ENCODE data around the gene TMEM107.
"Not testable (repeated sequence)": the region's sequence is repeated elsewhere in the genome, so short reads cannot be mapped to it uniquely, and the experiment has no call there.

The TMEM107 gene

DNA sequence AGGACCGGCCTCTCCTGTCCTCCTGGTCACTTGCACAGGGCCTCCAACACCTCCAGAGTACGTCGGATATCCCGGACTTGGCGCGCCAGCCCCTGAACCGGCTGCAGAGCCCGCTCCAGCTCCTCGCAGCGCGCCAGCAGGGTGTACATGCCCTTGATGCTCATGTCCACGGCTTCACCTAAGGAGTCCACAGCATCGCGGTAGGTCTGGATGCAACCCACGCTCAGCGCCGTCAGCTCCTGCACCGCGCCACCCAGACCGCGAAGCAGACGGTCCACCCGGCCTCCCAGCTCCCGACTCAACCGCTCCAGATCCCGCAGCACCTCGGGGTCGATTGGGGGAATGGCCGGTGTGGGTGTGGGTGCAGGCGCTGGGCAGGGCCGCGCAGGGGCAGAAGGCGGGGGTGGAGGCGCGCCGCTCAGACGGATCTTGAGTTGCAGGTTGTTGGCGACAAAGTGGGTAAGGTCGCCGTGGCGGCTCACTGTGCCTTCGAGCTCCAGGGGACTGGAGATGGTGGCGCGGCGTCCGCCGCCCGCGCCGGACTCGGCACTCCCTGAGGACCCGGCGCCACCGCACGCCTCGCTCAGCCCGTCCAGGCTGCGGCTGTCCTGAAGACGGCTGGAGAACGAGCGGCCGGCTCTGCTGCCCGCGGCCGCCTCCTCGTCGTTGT, 13.0 kb upstream of the TMEM107 start:
- DNase-seq, result no peak

DNA sequence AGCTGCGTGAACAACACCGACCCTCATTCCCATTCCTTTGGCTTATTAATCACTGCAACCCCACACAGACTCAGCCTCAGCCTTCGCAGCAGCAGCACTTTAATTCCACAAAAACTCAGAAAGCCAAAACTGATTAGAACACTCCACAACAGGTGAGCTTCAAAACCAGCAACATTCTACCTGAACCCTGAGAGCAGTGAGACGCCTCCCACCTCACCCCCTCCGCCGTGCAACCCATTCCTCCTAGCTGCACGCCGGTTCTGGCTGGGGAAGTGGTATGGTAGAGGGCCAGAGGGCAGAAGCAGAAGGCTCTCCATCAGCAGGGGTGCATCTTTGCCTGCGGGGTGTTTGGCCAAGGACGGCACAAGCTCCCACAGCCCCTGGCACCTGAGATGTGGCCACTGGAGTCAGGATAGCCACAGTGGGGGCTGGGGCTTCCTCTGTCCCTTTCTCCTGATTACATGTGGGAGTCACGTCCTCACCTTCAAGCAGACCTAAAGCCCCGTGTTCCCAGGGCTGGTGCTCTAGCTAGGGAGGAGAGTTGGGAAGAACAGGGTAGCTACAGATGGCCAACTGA, 12.2 kb upstream of the TMEM107 start:
- DNase-seq, result no peak

DNA sequence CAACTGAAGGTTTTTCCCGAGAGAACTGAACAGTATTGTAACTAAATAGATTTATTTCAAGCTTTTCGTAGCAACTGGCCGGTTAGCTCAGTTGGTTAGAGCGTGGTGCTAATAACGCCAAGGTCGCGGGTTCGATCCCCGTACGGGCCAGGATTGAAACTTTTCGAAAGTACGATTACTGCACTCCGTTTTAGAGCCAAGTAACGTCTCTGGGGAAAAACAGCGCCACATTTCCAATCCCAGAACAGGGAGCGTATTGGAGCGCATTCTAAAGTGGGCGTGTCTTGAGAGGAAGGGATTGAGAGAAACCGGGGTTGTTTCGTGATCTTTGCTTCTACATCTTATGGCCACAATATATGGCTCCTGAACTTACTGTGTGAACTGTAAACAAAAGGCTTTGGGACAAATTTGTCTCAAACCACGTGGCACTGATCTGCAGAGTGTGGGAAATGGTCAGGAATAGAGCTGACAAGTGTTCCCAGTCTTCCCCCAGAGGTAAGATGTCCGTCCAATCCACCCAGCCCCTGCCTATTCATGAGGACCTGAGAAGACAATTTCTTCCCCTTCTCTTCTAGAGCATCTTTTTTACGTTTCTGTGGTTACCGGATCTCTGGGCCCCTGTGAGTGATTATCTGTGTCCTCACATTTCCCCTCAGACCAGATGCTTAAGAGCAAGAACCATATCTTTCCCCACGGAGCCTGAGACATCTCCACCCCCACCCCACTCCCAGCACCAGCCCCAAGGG, 11.5 kb upstream of the TMEM107 start:
- peak in 1 of 2 experiments; percentile 82 for DNase-seq

DNA sequence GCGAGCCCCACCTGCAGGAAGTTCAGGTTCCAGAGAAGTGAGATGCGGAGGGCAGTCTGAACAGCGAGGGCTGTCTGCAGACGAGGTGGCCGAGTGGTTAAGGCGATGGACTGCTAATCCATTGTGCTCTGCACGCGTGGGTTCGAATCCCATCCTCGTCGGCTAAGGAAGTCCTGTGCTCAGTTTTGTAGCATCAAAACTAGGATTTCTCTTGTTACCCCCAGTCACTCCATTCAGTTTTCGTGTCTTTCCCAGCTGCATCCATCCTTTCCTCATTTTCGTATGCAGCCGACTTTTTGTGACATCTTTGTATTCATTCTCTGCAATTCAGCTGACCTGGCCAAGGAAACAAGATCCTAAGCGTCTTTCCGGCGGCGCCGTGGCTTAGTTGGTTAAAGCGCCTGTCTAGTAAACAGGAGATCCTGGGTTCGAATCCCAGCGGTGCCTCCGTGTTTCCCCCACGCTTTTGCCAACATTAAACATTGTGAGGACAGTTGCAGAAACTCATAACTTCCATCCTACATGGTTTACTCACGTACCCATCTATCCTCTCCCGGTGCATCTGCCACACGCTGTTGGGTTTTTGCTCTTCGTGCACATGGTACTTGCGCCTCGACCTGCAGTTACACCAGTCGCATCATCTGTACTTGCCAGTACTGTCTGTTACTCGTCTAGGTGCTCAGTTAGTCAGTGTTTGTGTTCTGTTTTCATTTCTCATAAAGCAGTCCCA, 10.8 kb upstream of the TMEM107 start:
- peak; percentile 63 to 91 for DNase-seq

DNA sequence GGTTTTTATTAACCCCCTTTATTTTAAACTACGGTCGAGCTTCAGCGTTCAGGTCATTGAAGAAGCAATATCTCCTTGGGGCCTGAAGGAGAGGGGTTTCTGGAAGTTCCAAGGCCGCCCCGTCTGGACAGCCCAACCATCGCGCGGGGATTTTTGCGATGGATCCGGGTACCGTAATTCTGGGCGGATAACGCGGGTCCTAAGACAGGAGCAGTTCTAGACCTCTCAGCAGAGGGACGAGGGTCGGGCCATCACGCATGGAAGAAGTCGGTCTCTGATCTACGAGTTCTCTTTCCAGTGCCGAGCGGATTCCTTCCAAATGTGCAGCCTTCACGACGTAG, 10.2 kb upstream of the TMEM107 start:
- no peak for DNase-seq

DNA sequence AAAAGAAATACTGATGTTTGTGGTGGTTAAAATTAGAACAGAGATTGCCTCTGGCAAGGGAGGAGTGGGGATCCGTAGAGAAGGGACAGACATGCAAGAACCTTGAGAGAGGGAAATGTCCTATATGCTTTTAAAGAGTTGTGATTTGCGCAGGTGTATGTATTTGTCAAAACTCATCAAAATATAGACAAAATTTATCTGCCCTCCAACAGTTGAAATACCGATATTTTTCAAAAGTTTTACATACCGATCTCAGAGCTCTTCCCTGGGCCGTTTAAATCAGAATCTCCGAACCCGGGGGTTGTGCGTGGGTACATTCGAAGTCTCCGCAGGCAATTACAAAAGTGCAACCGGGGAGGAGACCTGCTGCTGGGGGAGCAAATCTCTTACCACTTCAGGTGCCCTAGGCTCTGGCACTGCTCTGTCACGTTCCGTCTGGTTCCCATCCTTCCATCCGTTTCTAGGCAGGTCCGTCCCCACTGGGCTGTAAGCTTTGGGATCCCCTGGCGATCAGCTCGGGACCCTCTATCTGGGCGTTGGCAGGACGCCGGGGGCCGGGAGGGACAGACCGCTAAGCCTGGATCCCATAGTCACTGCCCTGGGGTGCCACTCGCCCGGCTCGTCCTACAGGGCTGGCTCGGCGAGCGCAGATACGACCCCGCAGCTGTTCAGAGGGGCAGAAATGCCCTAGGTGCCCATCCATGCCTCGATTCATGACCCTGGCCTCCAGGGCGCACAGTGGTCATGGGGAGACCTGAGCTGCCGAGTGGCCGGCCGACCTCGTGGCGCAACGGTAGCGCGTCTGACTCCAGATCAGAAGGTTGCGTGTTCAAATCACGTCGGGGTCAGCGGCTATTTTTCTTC, 9.6 kb upstream of the TMEM107 start:
- DNase-seq, result peak in 1 of 2 experiments; percentile 34

DNA sequence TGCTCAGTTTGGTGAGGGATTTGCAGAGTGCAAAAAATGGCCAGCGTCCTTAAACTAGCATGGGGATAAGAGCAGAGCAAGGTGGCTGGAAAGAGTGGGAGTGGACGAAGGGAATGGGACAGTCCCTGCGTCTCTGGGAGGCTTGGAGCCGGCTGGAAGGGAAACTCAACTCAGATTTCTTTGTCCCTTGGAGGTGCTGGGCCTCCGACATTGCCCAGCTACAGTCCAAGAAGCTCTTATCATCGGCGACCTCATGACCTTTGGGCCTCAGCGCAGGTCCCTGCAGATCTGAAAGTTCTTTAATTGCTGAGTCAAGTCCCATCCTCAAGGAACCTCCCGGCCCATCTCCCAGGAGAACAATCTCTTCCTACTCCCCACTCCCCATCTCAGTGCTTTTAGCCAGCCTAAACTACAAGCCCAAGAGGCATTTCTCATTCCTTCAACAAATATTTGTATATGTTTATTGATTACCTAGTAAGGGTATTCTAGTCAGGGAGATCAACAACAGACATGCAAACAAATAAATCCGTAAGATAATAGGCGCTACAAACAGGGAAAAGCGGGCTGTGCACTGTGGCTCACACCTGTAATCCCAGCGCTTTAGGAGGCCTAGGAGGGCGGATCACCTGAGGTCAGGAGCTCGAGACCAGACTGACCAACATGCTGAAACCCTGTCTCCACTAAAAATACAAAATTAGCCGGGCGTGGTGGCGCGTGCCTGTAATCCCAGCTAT, 985 bp upstream of the TMEM107 start:
- DNase-seq, result no peak

DNA sequence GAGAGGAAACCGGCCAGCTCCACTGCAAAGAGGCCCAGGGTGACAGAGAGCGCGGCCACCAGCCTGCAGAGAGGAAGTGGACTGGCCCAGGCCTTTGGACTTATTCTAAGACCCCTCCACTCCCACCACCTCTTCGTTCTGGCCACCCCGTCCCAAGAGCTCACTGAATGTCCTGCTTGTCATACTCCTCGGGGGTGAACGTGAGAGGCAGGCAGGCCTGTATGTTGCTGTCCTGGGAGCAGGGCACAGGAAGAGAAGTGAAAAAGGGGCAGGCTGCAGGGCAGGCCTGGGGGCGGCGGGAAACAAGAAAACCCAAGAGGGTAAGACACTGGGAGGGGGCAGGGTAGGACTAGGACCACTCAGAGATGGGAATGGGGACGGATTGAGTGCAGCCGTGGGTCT, 384 bp downstream of the TMEM107 start:
- DNase-seq, result no peak

DNA sequence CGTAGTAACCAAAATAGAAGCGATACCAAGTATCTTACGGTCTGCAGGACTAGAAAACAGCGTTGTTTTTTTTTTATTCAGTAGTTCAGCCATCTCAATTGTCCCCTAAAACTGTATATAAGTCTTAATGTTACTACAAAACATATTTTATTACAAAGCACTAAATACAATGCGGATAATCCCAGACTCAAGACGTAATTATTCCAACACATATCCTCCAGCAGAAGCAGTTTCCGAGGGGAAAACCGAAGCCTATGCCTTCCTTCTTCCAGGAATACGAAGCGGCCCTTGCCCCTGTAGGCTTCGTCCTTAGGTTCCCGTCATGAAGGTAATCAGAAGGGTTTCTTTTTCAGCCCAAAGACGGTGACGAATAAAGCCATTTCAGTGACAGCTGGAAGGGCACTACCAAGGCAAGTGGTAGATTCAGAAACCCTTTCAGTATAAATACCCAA, 2.3 kb downstream of the TMEM107 start:
- no peak for DNase-seq

DNA sequence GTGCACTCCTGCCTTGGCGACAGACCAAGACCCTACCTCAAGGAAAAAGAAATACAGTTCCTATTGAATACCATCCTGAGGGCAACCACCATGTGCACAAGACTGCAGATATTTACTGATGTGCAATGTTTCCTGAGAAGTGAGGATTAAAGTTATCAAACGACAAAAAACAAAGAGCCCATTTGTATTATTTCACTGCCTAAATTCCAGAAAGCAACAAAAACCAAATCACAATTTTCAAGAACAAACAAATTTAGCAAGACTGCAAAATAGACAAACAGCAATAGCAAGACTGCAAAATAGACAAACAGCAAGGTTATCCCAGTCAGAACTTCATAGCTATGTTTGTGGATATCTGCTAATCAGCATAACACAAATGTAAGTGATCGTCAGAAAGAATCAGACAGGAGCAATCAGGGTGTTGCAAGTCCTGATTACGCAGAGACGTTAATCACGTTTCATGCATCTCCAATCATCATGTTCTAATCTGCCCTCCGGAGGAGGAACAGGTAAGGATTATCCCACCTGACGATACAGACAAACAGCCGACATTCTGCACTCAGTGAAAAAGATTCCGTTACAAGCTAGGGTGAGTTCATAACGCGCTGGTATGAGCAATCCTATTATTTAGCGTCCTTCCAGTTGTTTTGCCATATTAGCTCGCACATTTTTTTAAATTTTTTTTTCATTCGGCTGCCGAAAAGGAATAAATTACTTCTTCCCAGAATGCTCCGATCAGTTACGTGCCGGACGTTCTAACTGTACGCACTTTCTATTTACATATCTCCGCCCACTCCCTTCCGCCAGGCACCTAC, 2.9 kb downstream of the TMEM107 start:
- DNase-seq, result peak; percentile 90 to 92

DNA sequence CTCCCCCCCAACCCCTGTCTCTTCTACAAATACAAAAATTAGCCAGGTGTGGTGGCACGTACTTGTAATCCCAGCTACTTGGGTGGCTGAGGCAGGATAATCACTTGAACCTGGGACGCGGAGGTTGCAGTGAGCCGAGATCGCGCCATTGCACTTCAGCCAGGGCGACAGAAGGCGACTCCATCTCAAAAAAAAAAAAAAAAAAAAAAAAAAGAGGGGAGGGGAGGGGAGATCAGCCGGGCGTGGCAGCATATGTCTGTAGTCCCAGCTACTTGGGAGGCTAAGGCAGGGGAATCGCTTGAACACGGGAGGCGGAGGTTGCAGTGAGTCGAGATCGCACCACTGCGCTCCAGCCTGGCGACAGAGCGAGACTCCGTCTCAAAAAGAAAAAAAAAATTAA, 6.0 kb downstream of the TMEM107 start:
- not testable (repeated sequence) for DNase-seq

DNA sequence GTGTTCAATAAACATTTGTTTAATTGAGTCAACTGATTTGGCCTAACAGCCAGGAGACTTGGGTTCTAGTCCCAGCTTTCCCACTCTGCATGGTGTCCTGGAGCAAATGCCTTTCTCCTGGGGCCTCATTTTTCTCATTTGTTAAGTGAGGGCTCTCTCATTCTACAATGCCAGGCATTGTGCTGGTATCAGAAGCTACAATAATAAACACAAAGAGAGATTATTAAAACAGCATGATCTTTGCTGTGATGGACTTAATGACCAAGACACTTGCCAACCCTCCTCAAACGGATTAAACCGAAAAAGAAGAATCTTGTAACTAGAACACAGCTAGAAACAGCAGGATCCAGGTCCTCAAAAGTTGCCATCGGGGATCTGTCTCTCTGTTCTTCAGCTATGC, 8.7 kb downstream of the TMEM107 start:
- DNase-seq, result no peak

DNA sequence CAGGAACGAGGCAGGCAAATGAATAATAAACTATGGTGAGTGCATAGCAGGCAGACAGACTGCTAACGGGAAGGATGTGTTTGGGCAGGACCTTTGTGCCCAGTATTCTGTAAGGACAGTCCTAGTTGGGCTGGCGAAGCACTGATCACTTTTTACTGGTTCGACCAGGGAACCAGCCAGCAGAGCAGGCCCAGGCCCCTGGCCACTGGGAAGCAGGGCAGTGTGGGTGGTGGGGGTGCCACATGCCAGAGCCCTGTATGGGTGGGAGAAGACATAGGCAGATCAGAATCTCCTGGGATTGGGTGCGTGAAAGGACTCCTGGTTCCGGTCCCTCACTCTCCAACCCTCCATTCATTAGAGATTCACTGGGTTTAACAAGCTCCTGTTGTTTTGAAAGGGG, 9.4 kb downstream of the TMEM107 start:
- DNase-seq, result no peak

DNA sequence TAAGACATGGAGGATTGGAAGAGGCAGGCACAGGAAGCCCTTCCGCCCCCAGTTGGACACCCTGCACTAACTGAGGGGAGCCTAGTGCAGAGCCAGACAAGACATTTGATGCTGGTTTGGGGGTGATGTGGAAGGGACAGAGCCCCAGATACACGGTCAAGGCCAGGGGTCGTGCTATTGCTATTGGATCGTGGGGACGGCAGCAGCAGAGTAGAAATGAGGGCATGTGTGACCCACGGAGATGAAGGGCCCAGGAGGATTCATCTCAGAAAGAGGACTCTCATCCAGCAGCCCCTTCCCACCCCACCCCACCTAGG, 11.4 kb downstream of the TMEM107 start:
- DNase-seq, result no peak

DNA sequence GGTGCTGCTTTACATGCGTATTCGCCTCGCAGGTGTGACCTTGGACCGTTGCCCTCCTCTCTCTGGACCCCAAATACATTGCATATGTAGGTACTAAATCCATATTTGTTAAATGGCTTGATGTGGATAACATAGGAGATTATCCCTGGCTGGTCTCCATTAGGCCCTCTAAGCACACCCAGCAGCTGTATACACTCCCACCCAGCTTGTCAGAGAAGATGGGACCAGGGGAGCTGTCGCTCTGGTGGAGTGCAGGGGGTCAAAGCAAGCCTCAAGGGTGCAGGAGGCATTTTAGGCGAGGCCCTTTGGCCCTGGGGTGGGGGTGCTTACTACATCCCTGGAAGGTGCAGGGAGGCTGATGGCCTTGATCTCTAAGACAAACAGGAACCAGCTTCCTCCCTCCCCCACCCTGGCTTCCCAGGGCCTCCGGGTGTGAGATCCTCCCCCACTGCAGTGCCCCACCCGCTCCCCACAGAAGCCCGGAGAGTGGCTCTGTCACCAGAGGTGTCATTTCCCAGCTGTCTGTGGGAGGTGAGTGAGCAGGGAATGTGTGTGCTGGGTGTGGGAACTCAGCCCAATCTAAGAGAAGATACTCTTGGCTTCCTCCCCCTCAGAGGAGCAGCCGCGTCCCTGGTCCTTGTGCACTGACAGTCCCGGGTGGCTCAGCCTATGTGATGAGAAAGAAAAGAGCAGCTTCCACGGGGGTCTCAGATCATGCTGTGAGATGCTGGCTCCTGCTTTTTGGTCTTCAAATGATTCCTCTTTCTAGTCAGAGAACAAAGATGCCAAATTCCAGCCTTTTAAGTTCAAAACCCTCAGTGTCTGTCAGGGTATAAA, 12.0 kb downstream of the TMEM107 start:
- DNase-seq, result no peak

DNA sequence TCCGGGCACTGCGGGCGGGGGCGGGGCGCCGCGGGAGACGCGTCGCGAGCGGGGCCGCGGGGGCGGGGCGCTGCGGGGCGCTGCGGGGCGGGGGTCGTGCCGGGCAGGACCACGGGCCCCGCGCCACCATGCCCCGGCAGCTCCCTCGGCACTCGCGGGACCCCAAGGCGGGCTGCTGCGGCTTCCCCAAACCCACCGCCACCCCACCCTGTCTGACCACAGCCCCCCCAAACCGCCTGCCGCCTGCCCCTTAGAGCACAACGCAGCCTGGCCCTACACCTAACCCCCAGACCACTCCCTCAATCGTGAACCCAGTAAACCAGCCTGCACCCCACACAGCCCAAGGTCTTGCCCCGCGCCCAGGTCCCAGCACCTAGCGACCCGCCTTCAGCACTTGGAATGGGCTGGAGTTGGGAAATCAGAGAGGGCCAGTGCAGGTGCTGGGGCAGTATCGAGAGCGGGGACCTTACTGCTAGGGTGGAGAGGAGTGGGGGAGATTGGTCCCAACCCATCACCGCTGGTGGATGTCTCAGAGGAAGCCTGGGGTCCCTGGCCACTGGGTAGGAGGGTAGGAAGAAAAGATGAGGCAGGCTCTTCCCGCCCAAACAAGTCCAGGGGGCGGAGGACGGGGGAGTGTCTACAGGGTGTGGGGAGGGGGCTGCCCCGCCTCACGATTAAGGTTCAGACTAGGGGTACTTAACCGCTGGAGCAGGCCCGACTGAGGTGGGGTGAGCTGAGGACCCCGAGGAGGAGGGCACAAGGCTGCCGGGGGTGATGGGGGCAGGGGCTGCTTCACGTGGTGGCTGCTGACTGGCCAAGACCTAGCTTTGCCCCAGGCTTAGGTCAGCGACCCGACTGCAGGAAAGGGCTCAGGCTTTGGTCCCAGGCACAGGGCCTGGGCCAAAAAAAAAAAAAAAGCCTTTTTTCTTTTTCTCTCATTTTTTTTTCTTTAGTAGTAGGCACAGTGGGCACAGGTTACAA, 12.9 kb downstream of the TMEM107 start:
- DNase-seq, result no peak

DNA sequence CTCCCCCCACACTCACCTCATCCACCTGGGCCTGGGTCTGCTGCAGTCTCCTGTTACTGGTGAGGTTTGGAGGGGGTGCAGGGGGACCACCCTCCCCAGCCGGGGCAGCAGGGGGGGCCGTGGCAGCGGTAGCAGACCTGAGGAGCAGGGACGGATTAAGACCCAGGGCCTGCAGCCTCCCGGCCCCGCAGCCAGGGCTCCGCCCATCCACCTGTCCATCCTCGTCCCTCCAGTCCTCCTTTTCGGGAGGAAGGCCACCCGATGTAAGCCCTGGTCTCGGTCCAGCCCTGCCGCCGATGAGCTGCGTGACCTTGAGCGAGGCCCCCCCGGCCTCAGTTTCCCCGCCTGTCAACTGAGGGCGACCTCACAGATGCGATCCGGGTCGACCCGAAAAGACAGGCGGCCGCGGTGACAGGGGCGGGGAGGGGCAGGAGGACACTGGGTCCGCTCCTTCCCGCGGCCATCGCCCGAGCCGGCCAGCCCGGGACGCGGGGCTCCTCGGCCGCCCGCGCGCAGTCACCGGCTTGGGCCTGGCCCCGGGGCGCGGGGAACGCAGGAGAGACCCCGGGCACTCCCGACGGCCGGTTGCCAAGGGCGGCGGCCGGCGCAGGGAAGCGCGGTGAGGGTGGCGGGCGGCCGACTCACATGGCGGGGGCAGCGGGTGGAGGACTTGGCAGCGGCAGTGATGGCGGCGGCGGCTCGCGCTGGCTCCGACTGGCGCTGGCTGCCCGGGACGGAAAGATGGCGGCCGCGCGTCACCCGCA, 13.8 kb downstream of the TMEM107 start, which contains the start of gene VAMP2:
Gene VAMP2, minus strand, starts transcription at position 716 of the 764 bp plus-strand sequence. Its CDS starts 69 bp downstream, at position 647.
- peak in 1 of 2 experiments; percentile 25 for DNase-seq
